PC-9 (cell line): ENCODE results near the gene FASTKD2. TPM values are rescaled to one million over a fixed set of nuclear protein-coding genes. Genes with fewer than 3 reads are reported as not detected.

Experiments
- BruUV-seq: library from RNA; stranded (reverse); fragments of 400-500 nt; replicated peaks from 2 replicates; lab custom pipeline; 2021; lab: Mats Ljungman, UMichigan
- CTCF ChIA-PET: fragments of 300-600 bp; sonication (Branson Sonifier 250); formaldehyde crosslinking; loops from one replicate; lab custom pipeline; 2022; ENCODE audit warnings: antibody characterized with exemption; lab: Charles Lee
- POLR2A ChIA-PET: fragments of 300-600 bp; sonication (Branson Sonifier 250); formaldehyde crosslinking; loops from one replicate; lab custom pipeline; 2022; ENCODE audit warnings: antibody characterized with exemption; ENCODE audit not compliant: unreplicated experiment; lab: Charles Lee
- DNase-seq, 2 experiments: peaks; one replicate each; pipeline versions ENCODE4 v3.0.0 to v3.0.0-alpha.2; 2015 to 2022; ENCODE audit warnings: mixed read lengths in 1 of 2
- H2AFZ ChIP-seq: fragments of 200-600 bp; sonication (generic); 2 replicates; pipeline ENCODE4 v1.8.1; 2017; ENCODE audit warnings: antibody characterized with exemption
- H3F3A ChIP-seq: fragments of 200-600 bp; sonication (generic); 2 replicates; pipeline ENCODE4 v1.8.1; 2017; ENCODE audit warnings: antibody characterized with exemption, mild to moderate bottlenecking, low read depth; ENCODE audit not compliant: insufficient read depth
- H3K27ac ChIP-seq: fragments of 200-600 bp; sonication (generic); 2 replicates; pipeline ENCODE4 v1.6.1; 2016; ENCODE audit warnings: mixed run types
- H3K27me3 ChIP-seq: fragments of 200-600 bp; sonication (generic); 2 replicates; pipeline ENCODE4 v1.6.1; 2016; ENCODE audit warnings: low read depth, mixed run types; ENCODE audit not compliant: insufficient read depth
- H3K36me3 ChIP-seq: fragments of 200-600 bp; sonication (generic); 2 replicates; pipeline ENCODE4 v1.6.1; 2016; ENCODE audit warnings: low read depth, mixed run types
- H3K4me1 ChIP-seq: fragments of 200-600 bp; sonication (generic); replicated peaks from 2 replicates; pipeline ENCODE4 v1.6.1; 2016; ENCODE audit warnings: mixed run types; ENCODE audit not compliant: insufficient read depth
- H3K4me2 ChIP-seq: fragments of 200-600 bp; sonication (generic); 2 replicates; pipeline ENCODE4 v1.6.1; 2017; ENCODE audit warnings: mixed run types
- H3K4me3 ChIP-seq: fragments of 200-600 bp; sonication (generic); 2 replicates; pipeline ENCODE4 v1.6.1; 2016; ENCODE audit warnings: mixed run types
- H3K79me2 ChIP-seq: fragments of 200-600 bp; sonication (generic); 2 replicates; pipeline ENCODE4 v1.6.1; 2017; ENCODE audit warnings: low read depth, mixed run types
- H3K9me2 ChIP-seq: fragments of 200-600 bp; sonication (generic); 2 replicates; pipeline ENCODE4 v1.8.1; 2017; ENCODE audit warnings: mild to moderate bottlenecking; ENCODE audit not compliant: insufficient read depth
- H3K9me3 ChIP-seq: fragments of 200-600 bp; sonication (generic); 2 replicates; pipeline ENCODE4 v1.8.1; 2016; ENCODE audit warnings: low read depth; ENCODE audit not compliant: insufficient read depth
- H4K20me1 ChIP-seq: fragments of 200-600 bp; sonication (generic); 2 replicates; pipeline ENCODE4 v1.8.1; 2017; ENCODE audit not compliant: insufficient read depth
- CTCF ChIP-seq: fragments of 200-600 bp; sonication (generic); conservative IDR thresholded peaks from 2 replicates; pipeline ENCODE4 v1.6.1; 2017; ENCODE audit warnings: mixed run types, antibody characterized with exemption, mild to moderate bottlenecking, moderate library complexity
- EZH2 ChIP-seq: fragments of 200-600 bp; sonication (generic); IDR thresholded peaks from 2 replicates; pipeline ENCODE4 v1.8.0; 2017; ENCODE audit warnings: antibody characterized with exemption, low read depth
- intact Hi-C: fragments of 100-400 bp; cut with micrococcal nuclease; formaldehyde crosslinking; loops from one replicate; pipeline ENCODE4 v1.10.0; 2022; ENCODE audit not compliant: unreplicated experiment
- total RNA-seq: library from RNA; stranded (reverse); gene quantifications from 2 replicates; pipeline ENCODE4 v1.2.3, GENCODE V29; 2021

FASTKD2 gene
- total RNA-seq, 1 experiment from 2014 or later: 12.1 TPM

- H3K9me2 ChIP-seq: no peaks in the 10 kb centered on the region
- BruUV-seq: no TSS peak
- no peaks in the 10 kb centered on the region for H3K4me1 ChIP-seq
- no peaks in the 10 kb centered on the region for H3K27me3 ChIP-seq
- POLR2A ChIA-PET: interaction anchor here (0.6 kb wide), 1 partner anchor 752 kb away, joined by 8 read pairs; no protein-coding TSS in a partner anchor
- H2AFZ ChIP-seq: no peak overlapping the region
- H3F3A ChIP-seq: no peaks in the 10 kb centered on the region
- H3K79me2 ChIP-seq: no peaks in the 10 kb centered on the region
- intact Hi-C loops: no loop called here
- H3K4me2 ChIP-seq: no peak overlapping the region
- DNase-seq: peak in 1 of 2 experiments; percentile 38
- CTCF ChIA-PET: interaction anchor here (0.6 kb wide), 1 partner anchor 171 kb away, joined by 4 read pairs; no protein-coding TSS in a partner anchor
- no peak overlapping the region for H3K27ac ChIP-seq
- H3K9me3 ChIP-seq: no peaks in the 10 kb centered on the region
- no peaks in the 10 kb centered on the region for H4K20me1 ChIP-seq
- no peaks in the 10 kb centered on the region for H3K36me3 ChIP-seq
- no peak overlapping the region for H3K4me3 ChIP-seq
- TF ChIP-seq EZH2 (no peak), CTCF (no peak)
These were observed 36.9 kb upstream of the FASTKD2 start for GRCh38 chr2:206728277-206729199.

DNA sequence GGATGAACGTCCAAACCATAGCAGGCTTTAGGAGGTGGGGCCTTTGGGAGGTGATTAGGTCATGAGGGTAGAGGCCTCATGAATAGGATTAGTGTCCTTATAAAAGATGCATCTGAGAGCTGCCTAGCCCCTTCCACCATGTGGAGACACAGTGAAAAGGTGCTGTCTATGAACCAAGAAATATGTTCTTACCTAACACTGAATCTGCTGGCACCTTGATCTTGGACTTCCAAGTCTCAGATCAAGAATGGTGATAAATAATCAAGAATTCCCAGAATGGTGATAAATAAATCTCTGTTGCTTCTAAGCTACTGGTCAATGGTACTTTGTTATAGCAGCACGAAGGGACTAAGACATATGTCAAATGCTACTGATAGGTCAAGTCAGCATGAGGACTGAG is 32.1 kb upstream of the FASTKD2 start:
- H2AFZ ChIP-seq: no peak overlapping the region
- CTCF ChIA-PET: no interaction called here
- no peaks in the 10 kb centered on the region for H3K27me3 ChIP-seq
- POLR2A ChIA-PET: no interaction called here
- BruUV-seq: no TSS peak
- H3K4me1 ChIP-seq: no peaks in the 10 kb centered on the region
- H3K79me2 ChIP-seq: no peaks in the 10 kb centered on the region
- no peaks in the 10 kb centered on the region for H3K36me3 ChIP-seq
- H4K20me1 ChIP-seq: no peaks in the 10 kb centered on the region
- no peaks in the 10 kb centered on the region for H3F3A ChIP-seq
- DNase-seq: no peak
- no peaks in the 10 kb centered on the region for H3K9me2 ChIP-seq
- TF ChIP-seq EZH2 (no peak), CTCF (no peak)
- no peak overlapping the region for H3K27ac ChIP-seq
- intact Hi-C loops: no loop called here
- no peaks in the 10 kb centered on the region for H3K9me3 ChIP-seq
- no peak overlapping the region for H3K4me3 ChIP-seq
- H3K4me2 ChIP-seq: no peak overlapping the region

DNA sequence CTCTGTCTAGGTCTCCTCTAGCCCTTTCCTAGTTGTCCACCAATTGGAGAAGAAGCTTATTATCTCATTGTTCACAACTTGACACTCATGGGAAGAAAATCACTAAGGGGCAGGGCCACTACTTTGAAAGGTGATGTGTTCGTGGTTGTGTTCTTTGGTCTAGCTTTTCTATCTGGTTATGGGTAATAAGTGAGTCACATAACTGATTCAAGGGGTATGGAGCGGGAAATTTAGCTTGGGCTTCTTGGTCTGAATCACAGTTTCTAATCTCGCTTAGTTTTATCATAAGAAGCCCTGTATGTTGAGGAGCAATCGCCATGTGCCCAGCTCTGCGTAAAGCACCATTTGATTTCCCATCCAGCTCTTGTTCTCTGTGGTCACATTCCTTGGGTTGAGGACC is 28.5 kb upstream of the FASTKD2 start:
- H3K27ac ChIP-seq: no peak overlapping the region
- TF ChIP-seq CTCF (no peak), EZH2 (no peak)
- H3K27me3 ChIP-seq: no peaks in the 10 kb centered on the region
- no peak overlapping the region for H2AFZ ChIP-seq
- H4K20me1 ChIP-seq: no peaks in the 10 kb centered on the region
- POLR2A ChIA-PET: interaction anchor here (0.6 kb wide), 1 partner anchor 91 kb away, joined by 4 read pairs; no protein-coding TSS in a partner anchor
- no peaks in the 10 kb centered on the region for H3K4me1 ChIP-seq
- no peak overlapping the region for H3K4me2 ChIP-seq
- no peaks in the 10 kb centered on the region for H3F3A ChIP-seq
- no TSS peak for BruUV-seq
- intact Hi-C loops: no loop called here
- no peaks in the 10 kb centered on the region for H3K36me3 ChIP-seq
- H3K9me2 ChIP-seq: no peaks in the 10 kb centered on the region
- CTCF ChIA-PET: no interaction called here
- no peak overlapping the region for H3K4me3 ChIP-seq
- no peaks in the 10 kb centered on the region for H3K79me2 ChIP-seq
- H3K9me3 ChIP-seq: no peaks in the 10 kb centered on the region
- no peak for DNase-seq
